NCI-H1694 treated with DMSO at 0.1 percent for 48 hours (cell line): ENCODE data around the gene BRD8.

Experiments used
- DNase-seq: peaks from one replicate; lab custom pipeline; 2025; lab: John Stamatoyannopoulos, UW

BRD8 gene

DNA sequence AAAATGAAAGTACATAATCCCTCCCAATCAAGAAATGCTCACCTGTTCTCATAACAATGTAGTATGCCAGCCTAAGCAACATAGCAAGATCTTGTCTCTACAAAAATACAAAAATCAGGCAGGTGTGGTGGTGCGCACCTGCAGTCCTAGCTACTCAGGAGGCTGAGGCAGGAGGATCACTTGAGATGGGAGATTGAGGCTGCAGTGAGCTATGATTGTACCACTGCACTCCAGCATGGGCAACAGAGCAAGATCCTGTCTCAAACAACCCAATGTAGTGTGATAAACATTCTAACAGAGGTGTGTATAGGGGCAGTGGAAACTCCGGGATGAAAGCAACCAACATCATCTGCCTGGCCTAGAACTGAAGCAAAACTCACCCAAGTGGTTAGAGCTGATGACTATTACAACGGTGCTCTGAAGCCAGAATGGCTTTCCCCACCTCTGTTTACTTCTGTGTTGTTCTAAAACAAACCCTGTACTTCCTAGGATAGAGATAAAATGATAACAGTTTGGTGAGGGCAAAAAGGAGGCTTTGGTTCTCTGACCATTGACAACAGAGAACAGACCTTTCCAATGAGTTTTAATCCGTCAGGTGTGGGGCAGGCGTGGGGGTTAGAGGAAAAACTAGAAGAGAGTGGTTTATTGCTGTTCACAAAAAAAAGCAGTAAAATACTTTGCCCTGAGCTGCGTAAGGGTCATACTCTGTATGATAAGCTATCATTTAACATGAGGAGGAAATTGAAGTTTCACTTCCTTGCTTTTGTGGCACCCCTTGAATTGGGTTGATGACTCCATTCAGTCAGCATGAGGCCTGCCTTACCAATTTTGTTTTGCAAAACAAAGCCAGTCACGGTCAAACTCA, 75.7 kb downstream of the BRD8 start:
- no peak for DNase-seq

DNA sequence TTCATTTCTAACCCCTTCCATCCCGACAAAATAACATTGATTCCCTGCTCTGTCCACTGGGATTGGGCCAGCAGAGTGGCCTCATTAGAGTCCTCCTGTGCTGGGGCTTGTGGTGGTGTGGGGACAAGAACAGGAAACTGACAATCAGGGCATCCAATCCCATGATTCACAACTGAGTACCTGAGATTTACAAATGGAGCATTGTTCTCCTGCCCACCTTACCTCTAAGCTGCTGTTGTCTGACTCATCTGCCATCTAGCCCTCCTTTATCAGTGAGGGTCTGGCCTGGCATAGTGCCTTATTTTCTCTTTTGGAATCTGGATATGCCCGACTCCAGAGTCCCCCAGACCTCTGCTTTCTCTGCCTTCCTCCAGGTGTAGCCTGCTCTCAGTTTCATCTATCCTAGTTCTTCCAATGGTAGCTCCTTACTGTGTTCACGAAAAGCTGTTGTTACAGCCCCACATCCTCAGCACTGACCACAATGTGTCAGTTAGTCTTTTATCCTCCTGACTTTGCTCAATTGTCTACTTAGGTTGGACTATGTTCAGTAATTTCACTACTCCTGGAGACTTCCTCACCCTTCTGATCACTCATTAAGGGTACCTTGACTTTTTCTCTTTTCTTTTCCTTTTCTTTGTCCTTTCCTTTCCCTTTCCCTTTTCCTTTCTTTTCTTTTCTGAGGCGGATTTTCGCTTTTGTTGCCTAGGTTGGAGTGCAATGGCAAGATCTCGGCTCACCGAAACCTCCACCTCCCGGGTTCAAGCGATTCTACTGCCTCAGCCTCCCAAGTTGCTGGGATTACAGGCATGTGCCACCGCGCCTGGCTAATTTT, 81.2 kb downstream of the BRD8 start:
- no peak for DNase-seq

DNA sequence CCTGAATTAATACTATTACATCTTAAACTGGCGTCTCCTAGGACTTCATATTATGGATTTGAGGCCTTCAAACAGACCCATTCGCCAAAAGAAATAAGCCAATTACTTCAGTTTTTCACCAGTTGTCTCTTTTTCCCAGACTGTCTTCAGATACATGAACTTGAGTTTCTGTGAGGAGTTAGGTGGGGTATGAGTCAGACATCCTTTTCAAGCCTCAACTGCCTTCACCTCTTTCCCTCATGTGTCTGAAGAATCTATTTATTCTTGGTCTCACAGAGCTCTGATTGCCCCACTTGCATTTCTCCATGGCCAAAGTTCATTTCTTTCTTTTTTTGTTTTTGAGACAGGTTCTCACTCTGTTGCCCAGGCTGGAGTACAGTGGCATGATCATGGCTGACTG, 82.1 kb downstream of the BRD8 start:
- no peak for DNase-seq

DNA sequence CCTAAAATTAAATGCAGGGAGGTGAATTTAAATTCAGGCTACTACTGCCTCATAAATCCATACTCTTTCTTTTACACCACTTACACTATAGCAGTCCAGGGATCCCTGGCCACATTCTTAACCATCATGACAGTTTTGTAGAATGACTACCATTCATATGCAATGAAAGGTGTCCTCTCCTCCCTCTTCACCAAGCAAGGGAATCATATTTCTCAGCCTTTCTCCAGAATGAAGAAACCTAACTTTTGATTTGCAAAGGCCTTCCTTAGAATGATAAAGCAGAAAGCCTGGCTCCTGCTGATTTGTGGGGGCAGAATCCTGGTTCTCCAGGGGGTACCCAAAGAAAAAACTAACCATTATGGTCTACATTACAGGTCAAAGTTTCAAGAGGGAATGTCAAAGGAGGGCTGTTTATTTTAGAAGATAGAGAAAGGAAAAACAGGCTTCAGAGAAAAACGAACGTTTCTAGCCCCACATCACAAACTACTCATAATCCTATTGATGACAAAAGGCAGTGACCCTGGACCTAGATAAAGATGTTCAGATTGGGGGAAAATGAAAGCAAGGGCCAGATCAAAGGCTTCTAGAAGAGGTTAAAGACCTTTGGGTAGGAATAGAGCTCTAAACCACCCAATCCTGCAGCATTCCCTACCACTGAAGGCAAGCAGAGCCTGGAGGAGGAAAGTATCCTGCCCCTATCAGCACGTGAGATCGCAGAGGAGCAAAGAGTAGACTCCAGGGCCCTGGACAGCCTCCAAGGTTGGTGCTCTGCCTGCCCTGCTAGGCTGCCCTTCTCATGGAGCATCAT, 83.1 kb downstream of the BRD8 start:
- DNase-seq: no peak

DNA sequence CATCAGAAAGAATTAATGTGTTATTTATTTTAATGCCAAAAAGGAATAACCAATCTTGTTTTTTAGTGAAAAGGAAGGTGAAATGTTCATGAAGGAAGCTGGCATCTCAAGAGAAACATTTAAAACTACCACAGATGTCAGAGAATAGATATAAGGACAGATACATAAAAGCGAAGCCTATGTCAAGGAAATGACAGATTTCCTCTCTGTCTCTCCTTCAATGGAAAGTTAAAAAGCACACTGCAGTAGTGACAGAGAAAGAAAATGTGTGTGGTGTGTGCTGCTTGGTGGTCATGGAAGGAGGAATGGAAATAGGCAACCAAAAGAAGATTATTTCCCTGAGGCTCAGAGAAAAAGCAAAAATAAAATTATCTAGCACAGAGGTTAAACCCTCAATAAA, 85.4 kb downstream of the BRD8 start:
- no peak for DNase-seq

DNA sequence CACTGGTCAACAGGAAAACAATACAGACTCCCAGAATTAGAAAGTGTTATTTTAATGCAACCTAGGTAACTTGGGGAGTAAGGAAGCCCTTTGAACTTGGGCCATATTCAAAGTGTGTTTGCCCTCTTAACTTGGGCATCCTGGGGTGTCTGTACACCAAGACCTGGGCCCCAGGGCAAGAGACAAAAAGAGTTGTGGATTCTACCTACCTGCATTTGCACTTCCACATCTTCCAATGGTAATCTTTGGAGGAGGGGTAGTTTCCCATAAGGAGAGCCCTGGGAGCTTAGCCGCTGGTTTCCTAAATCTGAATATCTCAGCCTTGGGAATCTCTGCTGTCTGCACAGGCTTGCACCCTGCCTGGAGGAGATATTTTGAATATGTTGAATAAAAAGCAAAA, 86.1 kb downstream of the BRD8 start:
- DNase-seq: no peak

DNA sequence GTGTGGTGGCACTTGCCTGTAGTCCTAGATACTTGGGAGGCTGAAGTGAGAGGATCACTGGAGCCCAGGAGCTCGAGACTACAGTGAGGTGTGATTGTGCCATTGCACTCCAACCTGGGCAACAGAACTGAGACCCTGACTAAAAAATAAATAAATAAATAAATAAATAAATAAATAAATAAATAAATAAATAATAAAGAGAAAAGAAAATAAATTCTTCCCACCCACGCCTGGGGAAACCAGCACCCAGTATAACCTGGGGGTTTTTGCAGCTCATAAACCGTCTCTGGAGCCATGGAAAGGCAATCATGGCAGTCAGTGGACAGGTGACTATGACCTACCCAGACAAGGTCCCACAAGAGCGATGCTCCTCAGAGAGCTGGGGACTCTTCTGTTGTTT, 86.7 kb downstream of the BRD8 start:
- DNase-seq: no peak
